IPS DF 4.7 (cell line): Measurements from ENCODE around the gene PALD1.
"Not testable (repeated sequence)": the region's sequence is repeated elsewhere in the genome, so short reads cannot be mapped to it uniquely, and the experiment has no call there.

Source experiments
- DNase-seq: peaks from one replicate; pipeline ENCODE4 v3.0.0-alpha.2; 2013; ENCODE audit warnings: low spot score; ENCODE audit errors: extremely low read depth

The PALD1 gene

GRCh38 chr10:70481831-70482530 lies 3.4 kb downstream of the PALD1 start:
- no peak for DNase-seq

GRCh38 chr10:70482982-70483760 lies 4.6 kb downstream of the PALD1 start:
- no peak for DNase-seq

GRCh38 chr10:70483872-70484271 lies 5.3 kb downstream of the PALD1 start:
- DNase-seq = not testable (repeated sequence)

GRCh38 chr10:70487824-70488223 lies 9.3 kb downstream of the PALD1 start:
- no peak for DNase-seq

- no peak for DNase-seq
Observed at GRCh38 chr10:70490142-70490541, 11.6 kb downstream of the PALD1 start.

- DNase-seq = no peak
Observed at GRCh38 chr10:70491614-70492013, 13.0 kb downstream of the PALD1 start.

GRCh38 chr10:70492786-70493659 lies 14.5 kb downstream of the PALD1 start:
- DNase-seq = no peak

GRCh38 chr10:70493660-70494234 lies 15.2 kb downstream of the PALD1 start:
- DNase-seq = peak; percentile 87

GRCh38 chr10:70494536-70494935 lies 16.0 kb downstream of the PALD1 start:
- DNase-seq = no peak

GRCh38 chr10:70494966-70495365 lies 16.4 kb downstream of the PALD1 start:
- no peak for DNase-seq

GRCh38 chr10:70495691-70496261 lies 17.2 kb downstream of the PALD1 start:
- DNase-seq = no peak

- DNase-seq = no peak
Observed at GRCh38 chr10:70496341-70497119, 18.0 kb downstream of the PALD1 start.

GRCh38 chr10:70497120-70497545 lies 18.6 kb downstream of the PALD1 start:
- DNase-seq = no peak

- no peak for DNase-seq
Observed at GRCh38 chr10:70498970-70499835, 20.6 kb downstream of the PALD1 start.

GRCh38 chr10:70499836-70500167 lies 21.2 kb downstream of the PALD1 start:
- no peak for DNase-seq

GRCh38 chr10:70500368-70500767 lies 21.8 kb downstream of the PALD1 start:
- no peak for DNase-seq

- DNase-seq = no peak
Observed at GRCh38 chr10:70500812-70501301, 22.3 kb downstream of the PALD1 start.

- no peak for DNase-seq
Observed at GRCh38 chr10:70502406-70502805, 23.8 kb downstream of the PALD1 start.

- DNase-seq = no peak
Observed at GRCh38 chr10:70503776-70504175, 25.2 kb downstream of the PALD1 start.
